ENCODE results near the gene FGFRL1.

DNA sequence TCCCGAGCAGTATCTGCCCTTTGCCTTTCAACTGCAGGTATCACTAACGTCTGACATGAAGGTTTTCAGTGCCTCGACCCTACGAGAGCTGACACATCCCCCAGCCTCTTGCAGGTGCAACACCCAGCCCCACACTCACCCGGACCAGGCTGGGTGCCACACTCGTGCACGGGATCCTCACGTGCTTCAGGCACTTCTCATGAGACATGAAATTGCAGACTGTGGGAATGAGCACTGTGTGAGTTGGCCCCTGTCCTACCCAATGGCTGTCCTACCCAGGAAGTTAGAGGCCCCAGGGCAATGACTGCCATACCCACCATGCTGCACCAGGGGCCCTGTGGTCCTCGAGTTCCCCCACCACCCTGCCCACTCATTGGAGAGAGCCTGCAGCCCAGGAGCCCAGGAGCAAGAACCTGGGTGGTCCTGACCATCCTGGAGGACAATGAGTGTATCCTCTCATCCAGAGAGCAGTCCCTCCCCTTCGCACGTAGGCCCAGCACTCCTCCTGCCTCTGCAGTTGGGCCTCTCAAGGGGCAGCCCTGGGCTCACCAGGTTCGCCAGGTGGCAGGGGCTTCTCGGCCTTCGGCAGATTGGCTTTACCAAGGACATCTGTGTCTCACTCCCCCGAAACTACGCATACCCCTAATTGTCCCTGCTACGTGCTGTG, 40.4 kb upstream of the FGFRL1 start:
- TF ChIP-seq, protein P1, sequence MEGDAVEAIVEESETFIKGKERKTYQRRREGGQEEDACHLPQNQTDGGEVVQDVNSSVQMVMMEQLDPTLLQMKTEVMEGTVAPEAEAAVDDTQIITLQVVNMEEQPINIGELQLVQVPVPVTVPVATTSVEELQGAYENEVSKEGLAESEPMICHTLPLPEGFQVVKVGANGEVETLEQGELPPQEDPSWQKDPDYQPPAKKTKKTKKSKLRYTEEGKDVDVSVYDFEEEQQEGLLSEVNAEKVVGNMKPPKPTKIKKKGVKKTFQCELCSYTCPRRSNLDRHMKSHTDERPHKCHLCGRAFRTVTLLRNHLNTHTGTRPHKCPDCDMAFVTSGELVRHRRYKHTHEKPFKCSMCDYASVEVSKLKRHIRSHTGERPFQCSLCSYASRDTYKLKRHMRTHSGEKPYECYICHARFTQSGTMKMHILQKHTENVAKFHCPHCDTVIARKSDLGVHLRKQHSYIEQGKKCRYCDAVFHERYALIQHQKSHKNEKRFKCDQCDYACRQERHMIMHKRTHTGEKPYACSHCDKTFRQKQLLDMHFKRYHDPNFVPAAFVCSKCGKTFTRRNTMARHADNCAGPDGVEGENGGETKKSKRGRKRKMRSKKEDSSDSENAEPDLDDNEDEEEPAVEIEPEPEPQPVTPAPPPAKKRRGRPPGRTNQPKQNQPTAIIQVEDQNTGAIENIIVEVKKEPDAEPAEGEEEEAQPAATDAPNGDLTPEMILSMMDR (optimal IDR thresholded peaks at IDR 0.05 in 1 of 3, IDR thresholded peaks at IDR 0.05 in 1 of 3, conservative IDR thresholded peaks at IDR 0.05 in 1 of 3; ENCODE audit: extremely low read depth in 1 of 3, insufficient read depth in 2 of 3, low read length in 3 of 3): no peak
- no peak for TF ChIP-seq EZH2 (IDR thresholded peaks at IDR 0.05; ENCODE audit: low read length)

Data from keratinocyte (primary cell).